GM12864 (cell line): ENCODE results near the gene LRIG3.
"Not testable (repeated sequence)": the region's sequence is repeated elsewhere in the genome, so short reads cannot be mapped to it uniquely, and the experiment has no call there.

Experiments used
- DNase-seq: peaks from one replicate; pipeline ENCODE4 v3.0.0-alpha.2; 2011; ENCODE audit warnings: low read depth
- H3K4me3 ChIP-seq: 2 replicates; pipeline ENCODE4 v1.5.1; 2011; ENCODE audit warnings: mild to moderate bottlenecking, low read depth, low read length, control low read depth
- TF ChIP-seq, protein P1 (sequence below): IDR thresholded peaks from 2 replicates; pipeline ENCODE4 v1.5.1; 2011; ENCODE audit warnings: low read depth, mild to moderate bottlenecking, moderate library complexity, low read length, control low read depth, inconsistent platforms; ENCODE audit errors: missing control alignments

Gene LRIG3

GRCh38 chr12:58961906-58962305 lies 41.6 kb upstream of the LRIG3 start:
- no peak overlapping the region for H3K4me3 ChIP-seq
- no peak for DNase-seq
- TF ChIP-seq, protein P1, sequence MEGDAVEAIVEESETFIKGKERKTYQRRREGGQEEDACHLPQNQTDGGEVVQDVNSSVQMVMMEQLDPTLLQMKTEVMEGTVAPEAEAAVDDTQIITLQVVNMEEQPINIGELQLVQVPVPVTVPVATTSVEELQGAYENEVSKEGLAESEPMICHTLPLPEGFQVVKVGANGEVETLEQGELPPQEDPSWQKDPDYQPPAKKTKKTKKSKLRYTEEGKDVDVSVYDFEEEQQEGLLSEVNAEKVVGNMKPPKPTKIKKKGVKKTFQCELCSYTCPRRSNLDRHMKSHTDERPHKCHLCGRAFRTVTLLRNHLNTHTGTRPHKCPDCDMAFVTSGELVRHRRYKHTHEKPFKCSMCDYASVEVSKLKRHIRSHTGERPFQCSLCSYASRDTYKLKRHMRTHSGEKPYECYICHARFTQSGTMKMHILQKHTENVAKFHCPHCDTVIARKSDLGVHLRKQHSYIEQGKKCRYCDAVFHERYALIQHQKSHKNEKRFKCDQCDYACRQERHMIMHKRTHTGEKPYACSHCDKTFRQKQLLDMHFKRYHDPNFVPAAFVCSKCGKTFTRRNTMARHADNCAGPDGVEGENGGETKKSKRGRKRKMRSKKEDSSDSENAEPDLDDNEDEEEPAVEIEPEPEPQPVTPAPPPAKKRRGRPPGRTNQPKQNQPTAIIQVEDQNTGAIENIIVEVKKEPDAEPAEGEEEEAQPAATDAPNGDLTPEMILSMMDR, result no peak

GRCh38 chr12:58961166-58961565 lies 40.9 kb upstream of the LRIG3 start:
- TF ChIP-seq, protein P1, result no peak
- DNase-seq, result no peak
- no peak overlapping the region for H3K4me3 ChIP-seq

GRCh38 chr12:58959639-58960300 lies 39.5 kb upstream of the LRIG3 start:
- no peak for DNase-seq
- TF ChIP-seq, protein P1, result no peak
- no peak overlapping the region for H3K4me3 ChIP-seq

GRCh38 chr12:58957298-58957697 lies 37.0 kb upstream of the LRIG3 start:
- TF ChIP-seq, protein P1, result no peak
- no peak for DNase-seq
- no peak overlapping the region for H3K4me3 ChIP-seq

DNA sequence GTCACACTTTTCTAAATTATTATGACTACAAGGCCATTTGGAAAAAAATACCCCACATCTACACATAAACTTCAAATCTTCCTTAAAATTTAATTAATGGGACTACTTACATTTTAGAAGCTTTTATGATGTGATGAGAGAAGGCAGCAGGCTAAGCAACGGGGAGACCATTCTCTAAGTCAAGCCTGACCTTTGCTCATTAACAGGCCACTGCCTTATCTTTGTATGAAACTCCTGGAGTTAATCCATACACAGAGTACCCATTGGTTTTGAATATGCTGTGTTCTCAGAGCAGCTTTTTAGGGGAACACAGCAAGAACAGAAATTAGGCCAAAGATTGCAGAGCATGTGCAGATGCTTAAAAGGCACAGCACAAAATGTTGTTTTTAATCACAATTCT lies 35.5 kb upstream of the LRIG3 start:
- DNase-seq, result no peak
- TF ChIP-seq, protein P1, result no peak
- no peak overlapping the region for H3K4me3 ChIP-seq

DNA sequence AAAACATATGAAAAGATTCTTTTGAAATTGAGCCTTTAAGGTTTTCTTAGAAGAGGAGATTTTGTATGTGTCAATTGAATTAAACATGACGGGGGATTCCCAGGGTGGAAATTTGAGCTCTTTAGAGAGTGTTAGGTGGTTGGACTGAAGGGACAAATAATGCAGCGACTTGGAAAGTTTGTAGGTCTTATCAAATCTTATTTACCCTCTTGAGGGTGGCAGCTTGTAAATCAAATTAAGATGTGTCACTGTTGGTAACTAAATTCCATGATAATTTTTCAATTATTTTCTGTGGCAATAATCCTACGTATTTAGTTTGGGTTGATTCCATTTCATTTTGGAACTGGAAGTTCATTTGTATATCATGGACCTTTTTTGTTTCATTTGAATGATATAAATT lies 33.7 kb upstream of the LRIG3 start:
- H3K4me3 ChIP-seq, result no peak overlapping the region
- DNase-seq, result no peak
- TF ChIP-seq, protein P1, result no peak

- DNase-seq, result no peak
- H3K4me3 ChIP-seq, result no peak overlapping the region
- TF ChIP-seq, protein P1, result no peak
These were observed 30.4 kb upstream of the LRIG3 start for GRCh38 chr12:58950739-58951100.

DNA sequence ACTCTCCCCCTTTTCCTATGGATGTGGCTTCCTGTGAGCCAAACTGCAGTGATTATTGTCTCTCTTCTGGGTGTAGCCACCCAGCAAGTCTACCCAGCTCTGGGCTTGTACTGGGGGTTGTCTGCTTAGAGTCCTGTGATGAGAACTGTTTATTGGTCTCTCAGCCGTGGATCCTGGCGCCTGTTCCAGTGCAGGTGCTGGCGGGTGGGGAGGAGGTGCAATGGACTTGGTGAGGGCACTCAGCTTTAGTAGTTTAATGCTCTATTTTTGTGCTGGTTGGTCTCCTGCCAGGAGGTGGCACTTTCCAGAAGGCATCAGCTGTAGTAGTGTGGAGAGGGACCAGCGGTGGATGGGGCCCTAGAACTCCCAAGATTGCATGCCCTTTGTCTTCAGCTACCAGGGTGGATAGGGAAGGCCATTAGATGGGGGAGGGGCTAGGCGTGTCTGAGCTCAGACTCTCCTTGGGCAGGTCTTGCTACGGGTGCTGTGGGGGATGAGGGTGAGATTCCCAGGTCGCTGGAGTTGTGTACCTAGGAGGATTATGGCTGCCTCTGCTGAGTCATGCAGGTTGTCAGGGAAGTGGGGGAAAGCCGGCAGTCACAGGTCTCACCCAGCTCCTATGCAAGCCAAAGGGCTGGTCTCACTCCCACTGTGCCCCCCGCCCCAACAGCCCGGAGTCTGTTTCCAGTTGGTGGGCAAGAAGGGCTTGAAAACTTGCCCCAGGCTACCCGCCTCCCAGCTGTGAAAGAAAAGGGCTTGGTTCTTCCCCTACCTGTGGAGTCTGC lies 29.8 kb upstream of the LRIG3 start:
- H3K4me3 ChIP-seq, DNase-seq: not testable (repeated sequence)
